WTC11 (cell line): ENCODE data around the gene LEF1. TPM values are rescaled to one million over a fixed set of nuclear protein-coding genes. Genes with fewer than 3 reads are reported as not detected.

Experiments used
- ATAC-seq: fragments of 200-7000 bp; cut with Tn5 transposase; 2 replicates; pipeline ENCODE4 v1.10.0; 2021; ENCODE audit warnings: mild to moderate bottlenecking, moderate library complexity
- CTCF ChIA-PET: fragments of 300-600 bp; sonication (Branson Sonifier 250); formaldehyde crosslinking; loops from one replicate; lab custom pipeline; 2021; ENCODE audit warnings: antibody characterized with exemption; lab: Charles Lee
- POLR2A ChIA-PET: fragments of 350-600 bp; sonication (Branson Sonifier 250); formaldehyde crosslinking; loops from one replicate; lab custom pipeline; 2021; ENCODE audit warnings: antibody characterized with exemption; lab: Charles Lee
- DNase-seq: peaks from one replicate; pipeline ENCODE4 v3.0.0; 2021; ENCODE audit warnings: low spot score
- H3K27ac Mint-ChIP-seq: 2 replicates; pipeline ENCODE4 v1.8.0; 2021; ENCODE audit warnings: mixed read lengths
- H3K27me3 Mint-ChIP-seq: 2 replicates; pipeline ENCODE4 v1.8.0; 2021; ENCODE audit warnings: low read depth, mild to moderate bottlenecking, moderate library complexity, mixed read lengths
- H3K36me3 Mint-ChIP-seq: 2 replicates; pipeline ENCODE4 v1.8.0; 2021; ENCODE audit warnings: mixed read lengths
- H3K4me1 Mint-ChIP-seq: 2 replicates; pipeline ENCODE4 v1.8.0; 2022; ENCODE audit warnings: mixed read lengths
- H3K4me3 Mint-ChIP-seq: 2 replicates; pipeline ENCODE4 v1.8.0; 2021; ENCODE audit warnings: mild to moderate bottlenecking, moderate library complexity, mixed read lengths
- H3K9me3 Mint-ChIP-seq: 2 replicates; pipeline ENCODE4 v1.8.0; 2021; ENCODE audit warnings: mixed read lengths
- CREB1 ChIP-seq: sonication (generic); formaldehyde crosslinking; IDR thresholded peaks from 2 replicates; pipeline ENCODE4 v1.8.0; 2023; ENCODE audit warnings: mild to moderate bottlenecking, missing genetic modification reagents
- EMX1 ChIP-seq: fragments of 250-450 bp; sonication (Bioruptor Pico); IDR thresholded peaks from 2 replicates; pipeline ENCODE4 v1.8.0; 2021; ENCODE audit warnings: mild to moderate bottlenecking
- FOXJ3 ChIP-seq: sonication (generic); formaldehyde crosslinking; IDR thresholded peaks from 2 replicates; pipeline ENCODE4 v1.9.0; 2021; ENCODE audit warnings: missing genetic modification reagents, mild to moderate bottlenecking, borderline replicate concordance
- HMGA2 ChIP-seq: fragments of 250-450 bp; sonication (Bioruptor Pico); IDR thresholded peaks from 2 replicates; pipeline ENCODE4 v1.4.0; 2021; ENCODE audit warnings: mild to moderate bottlenecking, moderate library complexity
- IRF2 ChIP-seq: sonication (generic); formaldehyde crosslinking; IDR thresholded peaks from 2 replicates; pipeline ENCODE4 v1.8.0; 2022; ENCODE audit warnings: low read depth, missing genetic modification reagents, borderline replicate concordance
- JAZF1 ChIP-seq: fragments of 250-450 bp; sonication (Bioruptor Pico); IDR thresholded peaks from 2 replicates; pipeline ENCODE4 v1.9.0; 2021; ENCODE audit warnings: moderate library complexity, mild to moderate bottlenecking, inconsistent platforms
- TP53 ChIP-seq: sonication (generic); formaldehyde crosslinking; IDR thresholded peaks from 2 replicates; pipeline ENCODE4 v1.8.1; 2023; ENCODE audit warnings: mild to moderate bottlenecking, missing genetic modification reagents
- ZBTB21 ChIP-seq: sonication (generic); formaldehyde crosslinking; IDR thresholded peaks from 2 replicates; pipeline ENCODE4 v1.8.1; 2023; ENCODE audit warnings: mild to moderate bottlenecking, missing genetic modification reagents, borderline replicate concordance
- ZNF232 ChIP-seq: sonication (generic); formaldehyde crosslinking; IDR thresholded peaks from 2 replicates; pipeline ENCODE4 v1.8.0; 2022; ENCODE audit warnings: mild to moderate bottlenecking, missing genetic modification reagents
- ZNF423 ChIP-seq: fragments of 250-450 bp; sonication (Bioruptor Pico); IDR thresholded peaks from 2 replicates; pipeline ENCODE4 v2.1.2; 2022; ENCODE audit warnings: mild to moderate bottlenecking, moderate library complexity
- ZNF671 ChIP-seq: fragments of 250-450 bp; sonication (Bioruptor Pico); IDR thresholded peaks from 2 replicates; pipeline ENCODE4 v1.8.0; 2021; ENCODE audit warnings: mild to moderate bottlenecking
- total RNA-seq: library from RNA; stranded (reverse); gene quantifications from 3 replicates; pipeline ENCODE4 v1.2.3, GENCODE V29; 2021
- TF ChIP-seq, protein P1 (sequence below): sonication (generic); formaldehyde crosslinking; IDR thresholded peaks from 2 replicates; pipeline ENCODE4 v1.8.0; 2022; ENCODE audit warnings: mild to moderate bottlenecking, missing genetic modification reagents
- TF ChIP-seq, protein P2 (sequence below): sonication (generic); formaldehyde crosslinking; IDR thresholded peaks from 2 replicates; pipeline ENCODE4 v1.8.1; 2023; ENCODE audit warnings: mild to moderate bottlenecking, missing genetic modification reagents
- TF ChIP-seq, protein P3 (sequence below): fragments of 250-450 bp; sonication (Bioruptor Pico); IDR thresholded peaks from 2 replicates; pipeline ENCODE4 v1.9.0; 2021; ENCODE audit warnings: mild to moderate bottlenecking
- TF ChIP-seq, protein P4 (sequence below): sonication (generic); formaldehyde crosslinking; IDR thresholded peaks from 2 replicates; pipeline ENCODE4 v1.8.0; 2022; ENCODE audit warnings: mild to moderate bottlenecking, missing genetic modification reagents
- TF ChIP-seq, protein P5 (sequence below): sonication (generic); formaldehyde crosslinking; IDR thresholded peaks from 2 replicates; pipeline ENCODE4 v1.8.0; 2022; ENCODE audit warnings: missing genetic modification reagents
- TF ChIP-seq, protein P6 (sequence below): sonication (generic); formaldehyde crosslinking; IDR thresholded peaks from 2 replicates; pipeline ENCODE4 v1.8.0; 2023; ENCODE audit warnings: missing genetic modification reagents
- TF ChIP-seq, protein P7 (sequence below): fragments of 250-450 bp; sonication (Bioruptor Pico); IDR thresholded peaks from 2 replicates; pipeline ENCODE4 v1.9.0; 2021; ENCODE audit warnings: moderate library complexity, mild to moderate bottlenecking, inconsistent platforms, borderline replicate concordance
- TF ChIP-seq, protein P8 (sequence below): sonication (generic); formaldehyde crosslinking; IDR thresholded peaks from 2 replicates; pipeline ENCODE4 v1.8.1; 2022; ENCODE audit warnings: mild to moderate bottlenecking, moderate library complexity, missing genetic modification reagents
- TF ChIP-seq, protein P9 (sequence below): sonication (generic); formaldehyde crosslinking; IDR thresholded peaks from 2 replicates; pipeline ENCODE4 v1.8.1; 2023; ENCODE audit warnings: mild to moderate bottlenecking, missing genetic modification reagents, moderate library complexity
- TF ChIP-seq, protein P10 (sequence below): fragments of 250-450 bp; sonication (Bioruptor Pico); IDR thresholded peaks from 2 replicates; pipeline ENCODE4 v2.1.2; 2022; ENCODE audit warnings: mild to moderate bottlenecking, moderate library complexity

LEF1 gene
- total RNA-seq, 1 experiment from 2014 or later, result 1.3 TPM

DNA sequence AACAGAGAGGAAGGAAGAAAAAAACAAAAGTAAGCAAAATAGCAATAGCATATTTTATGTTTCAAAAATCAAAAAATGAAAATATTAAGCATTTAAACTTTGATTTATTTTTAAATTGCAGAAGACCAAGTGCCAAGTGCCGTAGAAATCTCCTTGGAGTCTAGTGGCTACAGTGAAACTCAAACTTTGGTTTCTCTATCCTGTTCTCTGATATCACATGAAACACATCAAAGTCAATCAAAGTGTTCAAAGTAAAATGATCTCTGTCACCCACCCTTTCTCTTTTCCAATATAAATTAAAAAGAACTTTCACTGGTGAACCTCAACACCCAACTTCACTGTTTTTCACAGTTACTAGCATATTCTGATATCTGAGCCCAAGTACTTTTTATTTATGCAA, 98.0 kb downstream of the LEF1 start:
- H3K4me1 Mint-ChIP-seq, result no peaks in the 10 kb centered on the region
- H3K36me3 Mint-ChIP-seq, result no peaks in the 10 kb centered on the region
- ATAC-seq (no peak), DNase-seq (no peak)
- ChIA-PET CTCF (no interaction called here), POLR2A (no interaction called here)
- no peaks in the 10 kb centered on the region for H3K9me3 Mint-ChIP-seq
- H3K27ac Mint-ChIP-seq, result no peak overlapping the region
- no peaks in the 10 kb centered on the region for H3K27me3 Mint-ChIP-seq
- TF ChIP-seq, protein P1, sequence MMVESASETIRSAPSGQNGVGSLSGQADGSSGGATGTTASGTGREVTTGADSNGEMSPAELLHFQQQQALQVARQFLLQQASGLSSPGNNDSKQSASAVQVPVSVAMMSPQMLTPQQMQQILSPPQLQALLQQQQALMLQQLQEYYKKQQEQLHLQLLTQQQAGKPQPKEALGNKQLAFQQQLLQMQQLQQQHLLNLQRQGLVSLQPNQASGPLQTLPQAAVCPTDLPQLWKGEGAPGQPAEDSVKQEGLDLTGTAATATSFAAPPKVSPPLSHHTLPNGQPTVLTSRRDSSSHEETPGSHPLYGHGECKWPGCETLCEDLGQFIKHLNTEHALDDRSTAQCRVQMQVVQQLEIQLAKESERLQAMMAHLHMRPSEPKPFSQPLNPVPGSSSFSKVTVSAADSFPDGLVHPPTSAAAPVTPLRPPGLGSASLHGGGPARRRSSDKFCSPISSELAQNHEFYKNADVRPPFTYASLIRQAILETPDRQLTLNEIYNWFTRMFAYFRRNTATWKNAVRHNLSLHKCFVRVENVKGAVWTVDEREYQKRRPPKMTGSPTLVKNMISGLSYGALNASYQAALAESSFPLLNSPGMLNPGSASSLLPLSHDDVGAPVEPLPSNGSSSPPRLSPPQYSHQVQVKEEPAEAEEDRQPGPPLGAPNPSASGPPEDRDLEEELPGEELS (CRISPR knock-in tag), result no peak
- no peak for TF ChIP-seq EMX1 (CRISPR knock-in tag)
- H3K4me3 Mint-ChIP-seq, result no peak overlapping the region

DNA sequence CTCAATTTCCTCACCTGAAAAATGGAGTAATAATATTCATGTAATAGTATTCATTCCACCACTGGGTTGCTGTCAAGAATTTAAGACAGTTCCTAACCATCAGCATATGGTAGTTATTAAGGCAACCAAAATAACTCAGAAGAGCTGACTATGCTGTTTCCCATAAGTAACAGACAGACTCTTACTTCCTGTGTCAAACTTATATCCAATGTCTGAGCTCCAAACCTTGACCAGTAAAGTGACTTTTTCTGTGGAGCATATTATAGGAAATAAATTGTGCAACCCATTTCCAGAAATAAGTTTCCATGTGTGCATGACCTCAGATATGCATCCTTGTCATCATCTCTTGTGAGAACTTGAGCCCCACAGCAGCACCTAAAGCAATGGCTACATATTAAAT, 100.3 kb downstream of the LEF1 start:
- ChIA-PET CTCF (no interaction called here), POLR2A (no interaction called here)
- Mint-ChIP-seq H3K9me3 (no peaks in the 10 kb centered on the region), H3K4me1 (no peaks in the 10 kb centered on the region), H3K36me3 (no peaks in the 10 kb centered on the region), H3K27me3 (no peaks in the 10 kb centered on the region), H3K27ac (no peak overlapping the region), H3K4me3 (no peak overlapping the region)
- DNase-seq, result no peak
- TF ChIP-seq JAZF1 (CRISPR knock-in tag), result no peak
- TF ChIP-seq, protein P2, sequence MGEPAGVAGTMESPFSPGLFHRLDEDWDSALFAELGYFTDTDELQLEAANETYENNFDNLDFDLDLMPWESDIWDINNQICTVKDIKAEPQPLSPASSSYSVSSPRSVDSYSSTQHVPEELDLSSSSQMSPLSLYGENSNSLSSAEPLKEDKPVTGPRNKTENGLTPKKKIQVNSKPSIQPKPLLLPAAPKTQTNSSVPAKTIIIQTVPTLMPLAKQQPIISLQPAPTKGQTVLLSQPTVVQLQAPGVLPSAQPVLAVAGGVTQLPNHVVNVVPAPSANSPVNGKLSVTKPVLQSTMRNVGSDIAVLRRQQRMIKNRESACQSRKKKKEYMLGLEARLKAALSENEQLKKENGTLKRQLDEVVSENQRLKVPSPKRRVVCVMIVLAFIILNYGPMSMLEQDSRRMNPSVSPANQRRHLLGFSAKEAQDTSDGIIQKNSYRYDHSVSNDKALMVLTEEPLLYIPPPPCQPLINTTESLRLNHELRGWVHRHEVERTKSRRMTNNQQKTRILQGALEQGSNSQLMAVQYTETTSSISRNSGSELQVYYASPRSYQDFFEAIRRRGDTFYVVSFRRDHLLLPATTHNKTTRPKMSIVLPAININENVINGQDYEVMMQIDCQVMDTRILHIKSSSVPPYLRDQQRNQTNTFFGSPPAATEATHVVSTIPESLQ, result no peak
- TF ChIP-seq FOXJ3 (CRISPR knock-in tag), result no peak
- TF ChIP-seq TP53, result no peak
- TF ChIP-seq HMGA2, result no peak
- TF ChIP-seq ZNF232, result no peak
- TF ChIP-seq, protein P3, sequence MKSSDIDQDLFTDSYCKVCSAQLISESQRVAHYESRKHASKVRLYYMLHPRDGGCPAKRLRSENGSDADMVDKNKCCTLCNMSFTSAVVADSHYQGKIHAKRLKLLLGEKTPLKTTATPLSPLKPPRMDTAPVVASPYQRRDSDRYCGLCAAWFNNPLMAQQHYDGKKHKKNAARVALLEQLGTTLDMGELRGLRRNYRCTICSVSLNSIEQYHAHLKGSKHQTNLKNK (CRISPR knock-in tag), result no peak
- no peak for TF ChIP-seq ZBTB21 (CRISPR knock-in tag)
- TF ChIP-seq CREB1 (CRISPR knock-in tag), result no peak
- TF ChIP-seq, protein P4, sequence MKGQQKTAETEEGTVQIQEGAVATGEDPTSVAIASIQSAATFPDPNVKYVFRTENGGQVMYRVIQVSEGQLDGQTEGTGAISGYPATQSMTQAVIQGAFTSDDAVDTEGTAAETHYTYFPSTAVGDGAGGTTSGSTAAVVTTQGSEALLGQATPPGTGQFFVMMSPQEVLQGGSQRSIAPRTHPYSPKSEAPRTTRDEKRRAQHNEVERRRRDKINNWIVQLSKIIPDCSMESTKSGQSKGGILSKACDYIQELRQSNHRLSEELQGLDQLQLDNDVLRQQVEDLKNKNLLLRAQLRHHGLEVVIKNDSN (CRISPR knock-in tag), result no peak
- TF ChIP-seq, protein P5, sequence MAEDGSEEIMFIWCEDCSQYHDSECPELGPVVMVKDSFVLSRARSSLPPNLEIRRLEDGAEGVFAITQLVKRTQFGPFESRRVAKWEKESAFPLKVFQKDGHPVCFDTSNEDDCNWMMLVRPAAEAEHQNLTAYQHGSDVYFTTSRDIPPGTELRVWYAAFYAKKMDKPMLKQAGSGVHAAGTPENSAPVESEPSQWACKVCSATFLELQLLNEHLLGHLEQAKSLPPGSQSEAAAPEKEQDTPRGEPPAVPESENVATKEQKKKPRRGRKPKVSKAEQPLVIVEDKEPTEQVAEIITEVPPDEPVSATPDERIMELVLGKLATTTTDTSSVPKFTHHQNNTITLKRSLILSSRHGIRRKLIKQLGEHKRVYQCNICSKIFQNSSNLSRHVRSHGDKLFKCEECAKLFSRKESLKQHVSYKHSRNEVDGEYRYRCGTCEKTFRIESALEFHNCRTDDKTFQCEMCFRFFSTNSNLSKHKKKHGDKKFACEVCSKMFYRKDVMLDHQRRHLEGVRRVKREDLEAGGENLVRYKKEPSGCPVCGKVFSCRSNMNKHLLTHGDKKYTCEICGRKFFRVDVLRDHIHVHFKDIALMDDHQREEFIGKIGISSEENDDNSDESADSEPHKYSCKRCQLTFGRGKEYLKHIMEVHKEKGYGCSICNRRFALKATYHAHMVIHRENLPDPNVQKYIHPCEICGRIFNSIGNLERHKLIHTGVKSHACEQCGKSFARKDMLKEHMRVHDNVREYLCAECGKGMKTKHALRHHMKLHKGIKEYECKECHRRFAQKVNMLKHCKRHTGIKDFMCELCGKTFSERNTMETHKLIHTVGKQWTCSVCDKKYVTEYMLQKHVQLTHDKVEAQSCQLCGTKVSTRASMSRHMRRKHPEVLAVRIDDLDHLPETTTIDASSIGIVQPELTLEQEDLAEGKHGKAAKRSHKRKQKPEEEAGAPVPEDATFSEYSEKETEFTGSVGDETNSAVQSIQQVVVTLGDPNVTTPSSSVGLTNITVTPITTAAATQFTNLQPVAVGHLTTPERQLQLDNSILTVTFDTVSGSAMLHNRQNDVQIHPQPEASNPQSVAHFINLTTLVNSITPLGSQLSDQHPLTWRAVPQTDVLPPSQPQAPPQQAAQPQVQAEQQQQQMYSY (CRISPR knock-in tag), result no peak
- TF ChIP-seq, protein P6, sequence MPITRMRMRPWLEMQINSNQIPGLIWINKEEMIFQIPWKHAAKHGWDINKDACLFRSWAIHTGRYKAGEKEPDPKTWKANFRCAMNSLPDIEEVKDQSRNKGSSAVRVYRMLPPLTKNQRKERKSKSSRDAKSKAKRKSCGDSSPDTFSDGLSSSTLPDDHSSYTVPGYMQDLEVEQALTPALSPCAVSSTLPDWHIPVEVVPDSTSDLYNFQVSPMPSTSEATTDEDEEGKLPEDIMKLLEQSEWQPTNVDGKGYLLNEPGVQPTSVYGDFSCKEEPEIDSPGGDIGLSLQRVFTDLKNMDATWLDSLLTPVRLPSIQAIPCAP (CRISPR knock-in tag), result no peak
- TF ChIP-seq, protein P7, sequence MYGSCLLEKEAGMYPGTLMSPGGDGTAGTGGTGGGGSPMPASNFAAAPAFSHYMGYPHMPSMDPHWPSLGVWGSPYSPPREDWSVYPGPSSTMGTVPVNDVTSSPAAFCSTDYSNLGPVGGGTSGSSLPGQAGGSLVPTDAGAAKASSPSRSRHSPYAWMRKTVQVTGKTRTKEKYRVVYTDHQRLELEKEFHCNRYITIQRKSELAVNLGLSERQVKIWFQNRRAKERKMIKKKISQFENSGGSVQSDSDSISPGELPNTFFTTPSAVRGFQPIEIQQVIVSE, result no peak
- no peak for TF ChIP-seq ZNF671 (CRISPR knock-in tag)
- TF ChIP-seq EMX1 (CRISPR knock-in tag), result no peak
- TF ChIP-seq ZNF423, result no peak
- TF ChIP-seq, protein P8, sequence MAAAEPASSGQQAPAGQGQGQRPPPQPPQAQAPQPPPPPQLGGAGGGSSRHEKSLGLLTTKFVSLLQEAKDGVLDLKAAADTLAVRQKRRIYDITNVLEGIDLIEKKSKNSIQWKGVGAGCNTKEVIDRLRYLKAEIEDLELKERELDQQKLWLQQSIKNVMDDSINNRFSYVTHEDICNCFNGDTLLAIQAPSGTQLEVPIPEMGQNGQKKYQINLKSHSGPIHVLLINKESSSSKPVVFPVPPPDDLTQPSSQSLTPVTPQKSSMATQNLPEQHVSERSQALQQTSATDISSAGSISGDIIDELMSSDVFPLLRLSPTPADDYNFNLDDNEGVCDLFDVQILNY (CRISPR knock-in tag), result no peak
- TF ChIP-seq, protein P9, sequence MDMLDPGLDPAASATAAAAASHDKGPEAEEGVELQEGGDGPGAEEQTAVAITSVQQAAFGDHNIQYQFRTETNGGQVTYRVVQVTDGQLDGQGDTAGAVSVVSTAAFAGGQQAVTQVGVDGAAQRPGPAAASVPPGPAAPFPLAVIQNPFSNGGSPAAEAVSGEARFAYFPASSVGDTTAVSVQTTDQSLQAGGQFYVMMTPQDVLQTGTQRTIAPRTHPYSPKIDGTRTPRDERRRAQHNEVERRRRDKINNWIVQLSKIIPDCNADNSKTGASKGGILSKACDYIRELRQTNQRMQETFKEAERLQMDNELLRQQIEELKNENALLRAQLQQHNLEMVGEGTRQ, result no peak
- TF ChIP-seq, protein P10, sequence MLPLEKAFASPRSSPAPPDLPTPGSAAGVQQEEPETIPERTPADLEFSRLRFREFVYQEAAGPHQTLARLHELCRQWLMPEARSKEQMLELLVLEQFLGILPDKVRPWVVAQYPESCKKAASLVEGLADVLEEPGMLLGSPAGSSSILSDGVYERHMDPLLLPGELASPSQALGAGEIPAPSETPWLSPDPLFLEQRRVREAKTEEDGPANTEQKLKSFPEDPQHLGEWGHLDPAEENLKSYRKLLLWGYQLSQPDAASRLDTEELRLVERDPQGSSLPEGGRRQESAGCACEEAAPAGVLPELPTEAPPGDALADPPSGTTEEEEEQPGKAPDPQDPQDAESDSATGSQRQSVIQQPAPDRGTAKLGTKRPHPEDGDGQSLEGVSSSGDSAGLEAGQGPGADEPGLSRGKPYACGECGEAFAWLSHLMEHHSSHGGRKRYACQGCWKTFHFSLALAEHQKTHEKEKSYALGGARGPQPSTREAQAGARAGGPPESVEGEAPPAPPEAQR (CRISPR knock-in tag), result no peak
- TF ChIP-seq IRF2, result no peak
- no peak for ATAC-seq
